Neuronal stem cell (in vitro differentiated cells): ENCODE measurements around the gene SMYD3.

Source experiments
- DNase-seq: peaks from one replicate; pipeline ENCODE4 v3.0.0-alpha.2; 2013; ENCODE audit warnings: low spot score
- H2AFZ ChIP-seq: one replicate; pipeline ENCODE4 v1.6.1; 2013; ENCODE audit warnings: mild to moderate bottlenecking, low read length, inconsistent platforms
- H2AK5ac ChIP-seq: 2 replicates; pipeline ENCODE4 v1.6.1; 2013; ENCODE audit warnings: low read depth, mild to moderate bottlenecking, inconsistent platforms, low read length, moderate library complexity, mixed read lengths
- H2BK120ac ChIP-seq: 2 replicates; pipeline ENCODE4 v1.6.1; 2013; ENCODE audit warnings: low read depth, mild to moderate bottlenecking, inconsistent platforms, low read length, moderate library complexity, mixed read lengths
- H2BK12ac ChIP-seq: one replicate; pipeline ENCODE4 v1.6.1; 2013; ENCODE audit warnings: low read length, inconsistent platforms
- H2BK15ac ChIP-seq: 2 replicates; pipeline ENCODE4 v1.6.1; 2013; ENCODE audit warnings: mild to moderate bottlenecking, low read length, inconsistent platforms, mixed read lengths
- H2BK5ac ChIP-seq: one replicate; pipeline ENCODE4 v1.6.1; 2013; ENCODE audit warnings: inconsistent platforms, mild to moderate bottlenecking, low read length, moderate library complexity
- H3K14ac ChIP-seq: one replicate; pipeline ENCODE4 v1.6.1; 2013; ENCODE audit warnings: low read length, inconsistent platforms
- H3K18ac ChIP-seq: 2 replicates; pipeline ENCODE4 v1.6.1; 2013; ENCODE audit warnings: low read length, inconsistent platforms
- H3K23ac ChIP-seq: 2 replicates; pipeline ENCODE4 v1.6.1; 2013; ENCODE audit warnings: low read depth, mild to moderate bottlenecking, mixed read lengths, low read length, inconsistent platforms; ENCODE audit not compliant: poor library complexity
- H3K27ac ChIP-seq: replicated peaks from 3 replicates; pipeline ENCODE4 v1.5.1; 2013; ENCODE audit warnings: low read length, inconsistent platforms
- H3K27me3 ChIP-seq, 3 experiments: 2 replicates each; pipeline ENCODE4 v1.6.1; 2013; ENCODE audit warnings: low read length in 3 of 3, mild to moderate bottlenecking in 2 of 3, inconsistent platforms in 1 of 3, low read depth in 1 of 3, mixed read lengths in 1 of 3, moderate library complexity in 1 of 3; ENCODE audit not compliant: control insufficient read depth in 3 of 3, insufficient read depth in 3 of 3
- H3K36me3 ChIP-seq, 2 donors: replicated peaks in 1 of 2; 2 replicates each; pipeline ENCODE4 v1.6.1; 2013; ENCODE audit warnings: low read length in 2 of 2; ENCODE audit not compliant: control insufficient read depth in 2 of 2, insufficient read depth in 2 of 2
- H3K4ac ChIP-seq: 2 replicates; pipeline ENCODE4 v1.6.1; 2013; ENCODE audit warnings: inconsistent platforms, mild to moderate bottlenecking, low read length, moderate library complexity
- H3K4me1 ChIP-seq, 2 donors: 1 replicate in 1 of 2; 2 replicates in 1 of 2; pipeline ENCODE4 v1.6.1; 2013; ENCODE audit warnings: low read length in 2 of 2, low read depth in 1 of 2; ENCODE audit not compliant: control insufficient read depth in 2 of 2, insufficient read depth in 1 of 2
- H3K4me2 ChIP-seq: one replicate; pipeline ENCODE4 v1.6.1; 2013; ENCODE audit warnings: mild to moderate bottlenecking, low read length, inconsistent platforms; ENCODE audit not compliant: insufficient read depth, poor library complexity, severe bottlenecking
- H3K4me3 ChIP-seq, 2 donors: 2 replicates each; pipeline ENCODE4 v1.5.1; 2013; ENCODE audit warnings: low read length in 2 of 2, mild to moderate bottlenecking in 2 of 2, inconsistent platforms in 1 of 2, moderate library complexity in 1 of 2
- H3K79me1 ChIP-seq: one replicate; pipeline ENCODE4 v1.6.1; 2013; ENCODE audit warnings: low read depth, mild to moderate bottlenecking, inconsistent platforms, low read length, moderate library complexity
- H3K9ac ChIP-seq: one replicate; pipeline ENCODE4 v1.6.1; 2013; ENCODE audit warnings: mild to moderate bottlenecking, low read depth, low read length, inconsistent platforms; ENCODE audit not compliant: poor library complexity
- H3K9me3 ChIP-seq, 2 donors: replicated peaks in 1 of 2; 2 replicates each; pipeline versions ENCODE3 to v1.6.1; 2013; ENCODE audit warnings: low read length in 2 of 2, mild to moderate bottlenecking in 2 of 2, inconsistent platforms in 1 of 2, low read depth in 1 of 2, mixed read lengths in 1 of 2, moderate library complexity in 1 of 2; ENCODE audit not compliant: control insufficient read depth in 2 of 2, insufficient read depth in 1 of 2
- H4K8ac ChIP-seq: one replicate; pipeline ENCODE4 v1.6.1; 2013; ENCODE audit warnings: low read depth, mild to moderate bottlenecking, inconsistent platforms, low read length, moderate library complexity
- H4K91ac ChIP-seq: one replicate; pipeline ENCODE4 v1.6.1; 2013; ENCODE audit warnings: low read length, low read depth, mild to moderate bottlenecking, inconsistent platforms; ENCODE audit not compliant: poor library complexity
- WGBS, 2 donors: extraction: QIAGEN DNeasy Blood & Tissue Kit; methylation state at CpG; one replicate each; pipeline ENCODE4 v1.1.7; 2013; ENCODE audit warnings: missing lambda C conversion rate in 2 of 2, mixed read lengths in 1 of 2; ENCODE audit not compliant: insufficient read length in 2 of 2, insufficient replicate concordance in 1 of 2; ENCODE audit errors: extremely low coverage in 2 of 2; 5-methylcytosine and 5-hydroxymethylcytosine counted together

Gene SMYD3

GRCh38 chr1:245772739-245773138, 734.3 kb downstream of the SMYD3 start:
- H3K4me3 ChIP-seq: no peak overlapping the region
- H3K4ac ChIP-seq: no peak overlapping the region
- no peak overlapping the region for H3K18ac ChIP-seq
- no peaks in the 10 kb centered on the region for H3K27me3 ChIP-seq
- DNase-seq: no peak
- no peak overlapping the region for H3K9ac ChIP-seq
- no peak overlapping the region for H2AK5ac ChIP-seq
- no peaks in the 10 kb centered on the region for H3K36me3 ChIP-seq
- H3K4me1 ChIP-seq: peaks cover 0 to 3% of the 10 kb centered on the region in 2 donors
- H3K14ac ChIP-seq: no peak overlapping the region
- WGBS, 2 donors: no CpG with 5 or more reads among the region's 1 CpG
- no peak overlapping the region for H3K27ac ChIP-seq
- H3K9me3 ChIP-seq: no peaks in the 10 kb centered on the region
- H3K4me2 ChIP-seq: no peak overlapping the region
- H2BK5ac ChIP-seq: no peak overlapping the region
- no peak overlapping the region for H4K8ac ChIP-seq
- no peak overlapping the region for H4K91ac ChIP-seq
- H2BK12ac ChIP-seq: no peak overlapping the region
- H2BK120ac ChIP-seq: no peak overlapping the region
- H2BK15ac ChIP-seq: no peak overlapping the region
- H3K79me1 ChIP-seq: no peaks in the 10 kb centered on the region
- no peak overlapping the region for H2AFZ ChIP-seq
- H3K23ac ChIP-seq: no peak overlapping the region

- no peak overlapping the region for H3K27ac ChIP-seq
- no peak overlapping the region for H2BK15ac ChIP-seq
- H3K9me3 ChIP-seq: no peaks in the 10 kb centered on the region
- H3K23ac ChIP-seq: no peak overlapping the region
- H4K91ac ChIP-seq: no peak overlapping the region
- no peak for DNase-seq
- peaks cover 0 to 3% of the 10 kb centered on the region in 2 donors for H3K4me1 ChIP-seq
- no peak overlapping the region for H3K9ac ChIP-seq
- no peak overlapping the region for H3K4me3 ChIP-seq
- H3K79me1 ChIP-seq: no peaks in the 10 kb centered on the region
- H3K27me3 ChIP-seq: no peaks in the 10 kb centered on the region
- no peak overlapping the region for H2AFZ ChIP-seq
- H2BK120ac ChIP-seq: no peak overlapping the region
- H3K4ac ChIP-seq: no peak overlapping the region
- H4K8ac ChIP-seq: no peak overlapping the region
- H3K18ac ChIP-seq: no peak overlapping the region
- no peak overlapping the region for H3K14ac ChIP-seq
- no peak overlapping the region for H2BK12ac ChIP-seq
- H3K4me2 ChIP-seq: no peak overlapping the region
- H2BK5ac ChIP-seq: no peak overlapping the region
- no peak overlapping the region for H2AK5ac ChIP-seq
- H3K36me3 ChIP-seq: no peaks in the 10 kb centered on the region
- WGBS, 2 donors: no CpG with 5 or more reads among the region's 1 CpG
These were observed 734.8 kb downstream of the SMYD3 start for GRCh38 chr1:245772325-245772724.

GRCh38 chr1:245771511-245772281, 735.4 kb downstream of the SMYD3 start:
- Histone ChIP-seq H3K36me3 (no peaks in the 10 kb centered on the region), H3K9ac (no peak overlapping the region), H2BK12ac (no peak overlapping the region), H3K9me3 (no peaks in the 10 kb centered on the region), H3K14ac (no peak overlapping the region), H3K23ac (no peak overlapping the region), H3K27ac (no peak overlapping the region), H3K79me1 (no peaks in the 10 kb centered on the region), H3K4me2 (no peak overlapping the region), H4K8ac (no peak overlapping the region), H3K4ac (no peak overlapping the region), H3K4me3 (no peak overlapping the region), H3K27me3 (no peaks in the 10 kb centered on the region), H2AK5ac (no peak overlapping the region), H2AFZ (no peak overlapping the region), H2BK5ac (no peak overlapping the region), H3K18ac (no peak overlapping the region), H2BK120ac (no peak overlapping the region), H3K4me1 (peaks cover 0 to 3% of the 10 kb centered on the region in 2 donors), H2BK15ac (no peak overlapping the region), H4K91ac (no peak overlapping the region)
- no CpG with 5 or more reads among the region's 5 CpGs for WGBS, 2 donors
- no peak for DNase-seq

GRCh38 chr1:245770156-245770555, 736.9 kb downstream of the SMYD3 start:
- H3K23ac ChIP-seq: no peak overlapping the region
- WGBS, 2 donors: no CpG with 5 or more reads among the region's 2 CpGs
- no peak overlapping the region for H3K4me3 ChIP-seq
- H4K8ac ChIP-seq: no peak overlapping the region
- H3K18ac ChIP-seq: no peak overlapping the region
- no peak overlapping the region for H3K4ac ChIP-seq
- no peak overlapping the region for H2BK12ac ChIP-seq
- no peak overlapping the region for H2BK120ac ChIP-seq
- no peak overlapping the region for H2BK5ac ChIP-seq
- no peaks in the 10 kb centered on the region for H3K36me3 ChIP-seq
- no peak for DNase-seq
- H3K14ac ChIP-seq: no peak overlapping the region
- H3K4me2 ChIP-seq: no peak overlapping the region
- no peak overlapping the region for H4K91ac ChIP-seq
- H2AFZ ChIP-seq: no peak overlapping the region
- no peaks in the 10 kb centered on the region for H3K27me3 ChIP-seq
- no peaks in the 10 kb centered on the region for H3K9me3 ChIP-seq
- H3K27ac ChIP-seq: no peak overlapping the region
- H3K79me1 ChIP-seq: no peaks in the 10 kb centered on the region
- H3K9ac ChIP-seq: no peak overlapping the region
- no peak overlapping the region for H2AK5ac ChIP-seq
- H3K4me1 ChIP-seq: peaks cover 0 to 4% of the 10 kb centered on the region in 2 donors
- no peak overlapping the region for H2BK15ac ChIP-seq
